GM12872 (cell line): ENCODE data around the gene ANGPTL8.

Source experiments
- CTCF ChIP-seq: IDR thresholded peaks from 3 replicates; pipeline ENCODE4 v1.5.1; 2011; ENCODE audit warnings: low read depth, mild to moderate bottlenecking, low read length, moderate library complexity; ENCODE audit not compliant: insufficient read depth

Gene ANGPTL8

GRCh38 chr19:11204943-11205349 is 34.5 kb upstream of the ANGPTL8 start:
- TF ChIP-seq CTCF, result no peak

DNA sequence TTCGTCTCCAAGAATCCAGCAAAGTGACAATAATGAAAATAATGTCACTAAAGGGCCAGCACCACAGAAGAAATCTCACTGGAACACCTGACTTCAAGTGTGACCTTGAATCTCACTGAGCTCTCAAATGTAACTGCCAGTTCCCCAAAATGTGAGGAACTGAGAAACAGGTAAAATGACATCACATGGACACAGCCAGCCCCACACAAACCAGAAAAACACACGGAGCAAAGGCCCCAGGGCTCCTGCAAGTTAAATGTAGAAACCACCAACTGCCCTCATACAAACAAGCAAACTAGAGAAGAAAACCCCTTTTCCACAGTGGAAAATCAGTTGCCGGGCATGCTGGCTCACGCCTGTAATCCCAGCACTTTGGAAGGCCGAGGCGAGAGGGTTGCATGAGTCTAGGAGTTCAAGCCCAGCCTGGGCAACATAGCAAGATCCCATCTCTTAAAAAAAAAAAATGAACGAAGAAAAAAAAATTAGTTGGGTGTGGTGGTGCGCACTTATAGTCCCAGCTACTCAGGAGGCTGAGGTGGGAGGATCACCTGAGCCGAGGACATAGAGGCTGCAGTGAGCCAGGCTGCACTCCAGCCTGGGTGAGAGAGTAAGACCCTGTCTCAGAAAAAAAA is 33.4 kb upstream of the ANGPTL8 start:
- TF ChIP-seq CTCF, result no peak

- TF ChIP-seq CTCF, result no peak
Measured at GRCh38 chr19:11208561-11209471, 30.6 kb upstream of the ANGPTL8 start.

DNA sequence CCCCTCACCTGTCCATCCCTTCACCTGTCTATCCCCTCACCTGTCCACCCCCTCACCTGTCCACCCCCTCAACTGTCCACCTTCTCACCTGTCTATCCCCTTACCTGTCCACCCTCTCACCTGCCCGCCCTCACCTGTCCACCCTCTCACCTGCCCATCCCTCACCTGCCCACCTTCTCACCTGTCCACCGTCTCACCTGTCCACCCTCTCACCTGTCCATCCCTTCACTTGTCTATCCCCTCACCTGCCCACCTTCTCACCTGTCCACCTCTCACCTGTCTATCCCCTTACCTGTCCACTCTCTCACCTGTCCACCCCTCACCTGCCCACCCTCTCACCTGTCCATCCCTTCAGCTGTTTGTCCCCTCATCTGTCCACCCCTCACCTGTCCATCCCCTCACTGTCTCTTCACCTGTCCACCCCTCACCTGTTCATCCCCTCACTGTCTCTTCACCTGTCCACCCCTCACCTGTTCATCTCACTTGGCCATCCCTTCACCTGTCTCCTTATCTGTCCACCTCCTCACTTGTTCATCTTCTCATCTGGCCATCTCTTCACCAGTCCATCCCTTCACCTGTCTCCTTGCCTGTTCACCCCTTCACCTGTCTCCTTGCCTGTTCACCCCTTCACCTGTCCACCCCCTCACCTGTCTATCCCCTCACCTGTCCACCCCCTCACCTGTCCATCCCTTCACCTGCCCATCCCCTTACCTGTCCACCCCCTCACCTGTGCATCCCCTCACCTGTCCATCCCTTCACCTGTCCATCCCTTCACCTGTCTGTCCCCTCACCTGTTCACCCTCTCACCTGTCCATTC is 29.4 kb upstream of the ANGPTL8 start:
- no peak for TF ChIP-seq CTCF

- no peak for TF ChIP-seq CTCF
Measured at GRCh38 chr19:11210656-11210928, 28.8 kb upstream of the ANGPTL8 start.

DNA sequence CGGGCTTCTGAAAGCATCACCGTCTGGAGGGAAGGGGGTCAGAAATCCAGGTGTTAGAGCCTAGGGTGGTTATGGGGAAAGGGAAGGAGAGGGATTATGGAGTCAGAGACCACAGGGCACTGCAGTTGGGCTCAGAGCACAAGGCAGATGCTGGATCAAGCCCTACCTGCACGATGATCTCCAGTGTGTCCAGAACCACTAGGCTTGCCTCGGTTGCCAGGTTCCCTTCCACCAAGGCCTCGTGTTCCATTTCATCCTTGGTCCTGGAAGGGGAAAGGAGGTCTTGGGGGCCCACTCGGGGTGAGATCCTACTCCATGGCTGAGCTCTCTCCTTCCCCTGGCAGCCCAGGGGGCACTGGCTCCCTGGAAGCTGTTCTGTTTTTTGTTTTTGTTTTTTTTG is 25.0 kb upstream of the ANGPTL8 start:
- no peak for TF ChIP-seq CTCF

DNA sequence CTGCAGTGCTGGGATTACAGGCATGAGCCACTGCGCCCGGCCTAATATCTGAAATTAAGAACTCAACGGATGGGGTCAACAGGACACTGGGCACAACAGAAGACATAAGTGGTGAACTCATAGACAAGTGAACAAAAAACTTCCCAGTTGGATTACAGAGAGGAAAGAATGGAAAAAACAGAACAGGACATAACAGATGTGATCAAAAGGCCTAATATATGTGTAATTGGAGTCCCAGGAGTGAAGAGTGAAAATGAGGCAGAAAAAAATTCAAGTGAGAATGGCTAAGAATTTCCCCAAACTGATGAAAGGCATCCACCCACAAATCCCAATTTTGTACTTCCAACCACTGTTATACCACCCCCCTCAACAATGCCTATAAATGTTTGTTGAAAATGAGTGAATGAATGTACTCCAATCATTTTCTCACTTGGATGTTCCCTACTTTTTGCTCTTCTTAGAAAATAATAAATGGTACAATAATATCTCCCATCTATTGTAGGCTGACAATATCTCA is 18.3 kb upstream of the ANGPTL8 start:
- no peak for TF ChIP-seq CTCF
